GM19023 (cell line): ENCODE measurements around the gene TARM1.
"Not testable (repeated sequence)": the region's sequence is repeated elsewhere in the genome, so short reads cannot be mapped to it uniquely, and the experiment has no call there.

Experiments used
- ATAC-seq: cut with Tn5 transposase; IDR thresholded peaks from one replicate; pipeline ENCODE4 v1.9.1; 2021; ENCODE audit warnings: mild to moderate bottlenecking, moderate library complexity; ENCODE audit not compliant: unreplicated experiment

Gene TARM1

GRCh38 chr19:54100561-54100960 is 19.4 kb upstream of the TARM1 start, which contains the start of gene OSCAR:
Gene OSCAR, minus strand, starts transcription at chr19:54100803. Its CDS starts 11 bp downstream, at chr19:54100792.
- no peak for ATAC-seq

- not testable (repeated sequence) for ATAC-seq
Observed at GRCh38 chr19:54099903-54100255, 18.7 kb upstream of the TARM1 start.

GRCh38 chr19:54099190-54099902 is 18.2 kb upstream of the TARM1 start:
- no peak for ATAC-seq

GRCh38 chr19:54096617-54097106 is 15.5 kb upstream of the TARM1 start:
- ATAC-seq = no peak

- ATAC-seq = not testable (repeated sequence)
Observed at GRCh38 chr19:54095859-54096616, 14.9 kb upstream of the TARM1 start.

- no peak for ATAC-seq
Observed at GRCh38 chr19:54095136-54095858, 14.1 kb upstream of the TARM1 start.

- ATAC-seq = no peak
Observed at GRCh38 chr19:54094426-54095000, 13.3 kb upstream of the TARM1 start.

GRCh38 chr19:54084410-54084809 is 3.2 kb upstream of the TARM1 start:
- ATAC-seq = no peak

GRCh38 chr19:54077334-54077733 is 3.8 kb downstream of the TARM1 start:
- ATAC-seq = no peak

- ATAC-seq = no peak
Observed at GRCh38 chr19:54074851-54075250, 6.3 kb downstream of the TARM1 start.

- no peak for ATAC-seq
Observed at GRCh38 chr19:54073829-54074228, 7.3 kb downstream of the TARM1 start.

GRCh38 chr19:54069470-54069869 is 11.7 kb downstream of the TARM1 start:
- ATAC-seq = no peak

GRCh38 chr19:54063350-54064116 is 17.6 kb downstream of the TARM1 start, which contains the start of gene VSTM1:
Gene VSTM1, minus strand, starts transcription at chr19:54063897. Its CDS starts 120 bp downstream, at chr19:54063777.
- no peak for ATAC-seq

- no peak for ATAC-seq
Observed at GRCh38 chr19:54062643-54063042, 18.5 kb downstream of the TARM1 start.

GRCh38 chr19:54047616-54048015 is 33.5 kb downstream of the TARM1 start:
- no peak for ATAC-seq

GRCh38 chr19:54045771-54046170 is 35.4 kb downstream of the TARM1 start:
- ATAC-seq = no peak

- ATAC-seq = no peak
Observed at GRCh38 chr19:54042989-54043388, 38.2 kb downstream of the TARM1 start.

- ATAC-seq = no peak
Observed at GRCh38 chr19:54041969-54042606, 39.1 kb downstream of the TARM1 start.

- no peak for ATAC-seq
Observed at GRCh38 chr19:54040003-54040402, 41.2 kb downstream of the TARM1 start.

GRCh38 chr19:54036542-54036941 is 44.6 kb downstream of the TARM1 start:
- not testable (repeated sequence) for ATAC-seq
